GM12874 (cell line): Measurements from ENCODE around the gene RPL38.

Experiments
- CTCF ChIP-seq: IDR thresholded peaks from 2 replicates; pipeline ENCODE4 v1.5.1; 2011; ENCODE audit warnings: low read depth, mild to moderate bottlenecking, control low read depth, low read length, moderate library complexity; ENCODE audit not compliant: insufficient read depth

Gene RPL38

GRCh38 chr17:74203439-74204240 lies at the start of gene RPL38:
Gene RPL38, plus strand, starts transcription at chr17:74203678. Its CDS starts 278 bp downstream, at chr17:74203956.
- peak; percentile 96 for TF ChIP-seq CTCF

- no peak for TF ChIP-seq CTCF
Observed at GRCh38 chr17:74153821-74154430, 49.6 kb upstream of the RPL38 start.

- no peak for TF ChIP-seq CTCF
Observed at GRCh38 chr17:74156878-74157277, 46.6 kb upstream of the RPL38 start.

GRCh38 chr17:74157366-74157765 lies 46.1 kb upstream of the RPL38 start:
- TF ChIP-seq CTCF, result no peak

GRCh38 chr17:74158761-74159160 lies 44.7 kb upstream of the RPL38 start:
- no peak for TF ChIP-seq CTCF

GRCh38 chr17:74159226-74159840 lies 44.1 kb upstream of the RPL38 start:
- TF ChIP-seq CTCF, result no peak
